Stimulated activated naive CD8-positive, alpha-beta T cell treated with anti-CD3 and anti-CD28 coated beads, Interleukin-15, Interleukin-2, amounts not matched to agents 100 ng/mL and 50 ng/mL, for 24 hours (primary cell): ENCODE measurements around the gene CTSA.

Experiments
- H3K27ac Mint-ChIP-seq: one replicate; pipeline ENCODE4 v1.8.0; 2021; ENCODE audit warnings: mild to moderate bottlenecking, mixed read lengths
- H3K27me3 Mint-ChIP-seq: one replicate; pipeline ENCODE4 v1.8.0; 2021; ENCODE audit warnings: mixed read lengths
- H3K36me3 Mint-ChIP-seq: one replicate; pipeline ENCODE4 v1.8.0; 2021; ENCODE audit warnings: low read depth, mixed read lengths
- H3K4me1 Mint-ChIP-seq: one replicate; pipeline ENCODE4 v1.8.0; 2021; ENCODE audit warnings: low read depth, mixed read lengths
- H3K4me3 Mint-ChIP-seq: one replicate; pipeline ENCODE4 v1.8.0; 2021; ENCODE audit warnings: mild to moderate bottlenecking, mixed read lengths
- H3K9me3 Mint-ChIP-seq: one replicate; pipeline ENCODE4 v1.8.0; 2021; ENCODE audit warnings: mixed read lengths

CTSA gene

DNA sequence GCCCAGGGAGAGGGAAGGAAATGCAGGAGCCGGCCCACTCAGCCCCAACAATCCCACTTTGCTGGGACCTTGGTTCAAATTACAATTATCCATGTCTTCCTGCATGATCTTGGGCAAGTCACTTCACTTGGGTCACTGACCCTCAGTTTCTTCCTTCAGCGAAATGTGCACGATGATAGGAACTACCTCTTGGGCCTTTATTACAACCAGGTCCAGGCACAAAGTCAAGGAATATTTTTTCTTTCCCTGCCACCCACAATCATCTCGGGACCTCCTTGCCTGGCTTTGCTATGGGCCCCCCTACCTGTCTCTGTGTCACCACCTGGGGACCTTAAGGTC lies 21.2 kb downstream of the CTSA start:
- Mint-ChIP-seq H3K9me3 (no peaks in the 10 kb centered on the region), H3K27me3 (peaks cover 13% of the 10 kb centered on the region), H3K4me3 (peak overlapping the region; percentile 84), H3K4me1 (peaks cover 30% of the 10 kb centered on the region), H3K27ac (peak overlapping the region; percentile 67), H3K36me3 (no peaks in the 10 kb centered on the region)

DNA sequence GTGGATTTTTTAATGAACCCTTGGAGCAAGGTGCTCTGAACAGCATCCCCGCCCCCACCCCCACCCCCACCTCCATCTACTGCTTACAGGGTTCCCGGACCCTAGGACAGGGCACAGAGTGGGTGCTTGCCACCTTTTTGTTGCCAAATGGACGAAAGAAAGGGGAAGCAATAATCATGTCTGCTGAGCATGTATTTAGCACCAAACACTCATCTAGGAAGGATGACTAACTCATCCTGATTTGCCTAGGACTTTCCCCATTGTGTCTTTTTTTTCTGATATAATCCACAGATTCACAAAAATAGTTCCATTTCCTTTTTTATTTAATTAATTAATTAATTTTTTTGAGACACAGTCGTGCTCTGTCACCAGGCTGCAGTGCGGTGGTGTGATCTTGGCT lies 22.0 kb downstream of the CTSA start:
- no peak overlapping the region for H3K4me3 Mint-ChIP-seq

DNA sequence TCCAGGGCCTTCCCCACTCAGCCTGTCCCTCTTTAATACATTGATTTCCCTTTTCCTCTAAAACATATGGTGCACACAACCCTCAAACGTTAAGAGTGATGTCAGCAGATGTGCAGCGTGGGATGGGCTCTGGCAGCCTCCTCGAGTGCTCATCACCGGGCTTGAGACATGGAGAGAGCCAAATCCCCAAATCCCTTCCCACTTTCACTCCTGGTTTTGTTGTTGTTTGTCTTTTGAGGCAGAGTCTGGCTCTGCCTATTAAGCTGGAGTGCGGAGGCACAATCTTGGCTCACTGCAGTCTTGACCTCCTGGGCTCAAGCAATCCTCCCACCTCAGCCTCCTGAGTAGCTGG lies 26.6 kb downstream of the CTSA start:
- no peak overlapping the region for H3K27ac Mint-ChIP-seq
- no peaks in the 10 kb centered on the region for H3K36me3 Mint-ChIP-seq
- no peak overlapping the region for H3K4me3 Mint-ChIP-seq
- H3K27me3 Mint-ChIP-seq, result peaks cover 21% of the 10 kb centered on the region
- H3K4me1 Mint-ChIP-seq, result peaks cover 10% of the 10 kb centered on the region
- H3K9me3 Mint-ChIP-seq, result no peaks in the 10 kb centered on the region

More for the DNA sequence above, 22.0 kb downstream of the CTSA start:
- peaks cover 17% of the 10 kb centered on the region for H3K27me3 Mint-ChIP-seq
- no peaks in the 10 kb centered on the region for H3K9me3 Mint-ChIP-seq
- no peaks in the 10 kb centered on the region for H3K36me3 Mint-ChIP-seq
- peaks cover 30% of the 10 kb centered on the region for H3K4me1 Mint-ChIP-seq
- H3K27ac Mint-ChIP-seq, result no peak overlapping the region

DNA sequence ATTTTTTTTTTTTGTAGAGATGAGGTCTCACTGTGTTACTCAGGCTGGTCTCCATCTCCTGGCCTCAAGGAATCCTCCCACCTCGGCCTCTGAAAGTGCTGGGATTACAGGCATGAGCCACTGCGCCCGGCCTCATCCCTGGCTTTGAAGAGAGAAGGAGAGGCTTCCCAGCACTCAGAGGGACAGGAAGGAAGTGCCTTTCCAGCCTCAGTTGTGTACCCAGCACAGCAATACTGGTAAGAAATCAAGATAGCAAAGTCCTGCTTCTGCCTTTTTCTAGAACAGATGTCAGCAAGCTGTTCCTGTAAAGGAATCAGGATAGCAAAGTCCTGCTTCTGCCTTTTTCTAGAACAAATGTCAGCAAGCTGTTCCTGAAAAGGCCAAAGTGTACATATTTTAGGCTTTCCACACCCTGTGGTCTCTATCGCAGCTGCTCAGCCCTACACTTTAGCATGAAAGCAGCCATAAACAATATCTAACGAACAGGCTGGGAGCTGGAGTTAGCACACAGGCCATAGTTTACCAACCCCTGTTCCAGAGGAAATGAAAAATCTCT lies 27.1 kb downstream of the CTSA start:
- H3K4me1 Mint-ChIP-seq, result peaks cover 7% of the 10 kb centered on the region
- no peaks in the 10 kb centered on the region for H3K36me3 Mint-ChIP-seq
- no peaks in the 10 kb centered on the region for H3K9me3 Mint-ChIP-seq
- H3K27ac Mint-ChIP-seq, result no peak overlapping the region
- no peak overlapping the region for H3K4me3 Mint-ChIP-seq
- H3K27me3 Mint-ChIP-seq, result peaks cover 21% of the 10 kb centered on the region

DNA sequence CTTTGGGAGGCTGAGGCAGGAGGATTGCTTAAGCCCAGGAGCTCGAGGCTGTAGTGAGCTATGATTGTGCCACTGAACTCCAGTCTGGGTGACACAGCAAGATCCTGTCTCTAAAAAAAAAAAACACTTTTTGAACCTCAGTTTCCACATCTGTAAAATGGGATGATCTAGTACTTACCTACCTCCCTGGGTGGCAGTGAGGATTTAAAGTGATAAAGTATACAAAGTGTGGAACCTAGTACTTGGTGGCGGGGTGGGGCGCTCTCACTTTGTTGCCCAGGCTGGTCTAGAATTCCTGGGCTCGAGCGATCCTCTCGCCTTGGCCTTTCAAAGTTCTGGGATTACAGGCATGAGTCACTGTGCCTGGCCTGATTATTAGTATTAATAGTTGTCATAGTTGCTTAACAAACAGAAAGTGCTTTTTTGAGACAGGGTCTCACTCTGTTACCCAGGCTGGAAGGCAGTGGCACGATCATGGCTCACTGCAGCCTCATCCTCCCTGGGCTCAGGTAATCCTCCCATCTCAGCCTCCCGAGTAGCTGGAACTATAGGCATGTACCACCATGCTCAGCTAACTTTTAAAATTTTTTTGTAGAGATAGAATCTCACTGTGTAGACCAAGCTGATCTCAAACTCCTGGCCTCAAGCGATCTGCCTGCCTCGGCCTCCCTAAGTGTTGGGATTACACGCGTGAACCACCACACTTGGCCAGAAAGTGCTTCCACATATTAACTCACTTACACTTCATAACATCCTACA lies 27.8 kb downstream of the CTSA start:
- no peak overlapping the region for H3K4me3 Mint-ChIP-seq

DNA sequence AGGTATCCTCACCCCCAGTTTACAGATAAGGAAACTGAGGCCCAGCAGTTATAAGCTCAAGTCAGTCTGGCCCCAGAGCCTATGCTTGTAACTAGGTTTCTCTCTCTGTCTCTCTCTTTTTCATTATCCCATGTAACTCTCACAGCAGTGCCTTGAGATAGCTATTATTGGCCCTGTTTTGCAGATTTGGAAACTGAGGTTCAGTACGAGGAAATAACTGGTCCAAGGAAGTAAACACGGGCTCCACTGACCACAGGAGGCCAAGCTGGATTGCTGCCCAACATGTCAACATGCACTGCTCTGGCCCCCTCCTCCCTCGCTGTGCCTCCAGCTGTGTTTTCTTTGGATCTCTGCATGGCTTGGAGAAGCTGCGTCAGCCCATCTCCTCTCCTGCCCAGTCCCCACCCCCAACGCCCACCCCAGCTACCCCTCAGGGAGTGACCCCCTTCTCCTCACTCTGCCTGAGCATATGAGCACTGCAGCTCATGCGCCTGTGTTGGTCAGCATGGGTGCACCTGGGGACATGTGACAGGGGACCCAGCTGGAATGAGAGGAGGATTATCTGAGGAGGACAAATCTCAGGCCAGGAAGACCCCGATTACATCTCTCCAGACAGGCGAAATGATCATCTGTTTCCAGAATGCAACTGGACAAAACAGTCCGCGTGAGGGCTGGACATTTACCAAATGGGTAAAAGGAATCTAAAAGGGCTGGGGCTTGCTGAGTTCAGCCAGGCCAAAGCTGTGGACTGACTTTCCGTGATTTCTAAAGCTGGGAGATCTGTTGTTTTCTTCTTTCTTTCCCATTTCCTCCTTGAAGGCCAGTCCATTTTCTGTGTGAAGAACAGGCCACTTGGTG lies 28.6 kb downstream of the CTSA start:
- H3K4me3 Mint-ChIP-seq, result no peak overlapping the region
- H3K27me3 Mint-ChIP-seq, result peaks cover 13% of the 10 kb centered on the region
- no peaks in the 10 kb centered on the region for H3K36me3 Mint-ChIP-seq
- no peaks in the 10 kb centered on the region for H3K9me3 Mint-ChIP-seq
- H3K4me1 Mint-ChIP-seq, result peaks cover 10% of the 10 kb centered on the region
- H3K27ac Mint-ChIP-seq, result no peak overlapping the region

More for the DNA sequence above, 27.8 kb downstream of the CTSA start:
- Mint-ChIP-seq H3K9me3 (no peaks in the 10 kb centered on the region), H3K36me3 (no peaks in the 10 kb centered on the region), H3K27ac (no peak overlapping the region), H3K4me1 (peaks cover 7% of the 10 kb centered on the region), H3K27me3 (peaks cover 21% of the 10 kb centered on the region)

DNA sequence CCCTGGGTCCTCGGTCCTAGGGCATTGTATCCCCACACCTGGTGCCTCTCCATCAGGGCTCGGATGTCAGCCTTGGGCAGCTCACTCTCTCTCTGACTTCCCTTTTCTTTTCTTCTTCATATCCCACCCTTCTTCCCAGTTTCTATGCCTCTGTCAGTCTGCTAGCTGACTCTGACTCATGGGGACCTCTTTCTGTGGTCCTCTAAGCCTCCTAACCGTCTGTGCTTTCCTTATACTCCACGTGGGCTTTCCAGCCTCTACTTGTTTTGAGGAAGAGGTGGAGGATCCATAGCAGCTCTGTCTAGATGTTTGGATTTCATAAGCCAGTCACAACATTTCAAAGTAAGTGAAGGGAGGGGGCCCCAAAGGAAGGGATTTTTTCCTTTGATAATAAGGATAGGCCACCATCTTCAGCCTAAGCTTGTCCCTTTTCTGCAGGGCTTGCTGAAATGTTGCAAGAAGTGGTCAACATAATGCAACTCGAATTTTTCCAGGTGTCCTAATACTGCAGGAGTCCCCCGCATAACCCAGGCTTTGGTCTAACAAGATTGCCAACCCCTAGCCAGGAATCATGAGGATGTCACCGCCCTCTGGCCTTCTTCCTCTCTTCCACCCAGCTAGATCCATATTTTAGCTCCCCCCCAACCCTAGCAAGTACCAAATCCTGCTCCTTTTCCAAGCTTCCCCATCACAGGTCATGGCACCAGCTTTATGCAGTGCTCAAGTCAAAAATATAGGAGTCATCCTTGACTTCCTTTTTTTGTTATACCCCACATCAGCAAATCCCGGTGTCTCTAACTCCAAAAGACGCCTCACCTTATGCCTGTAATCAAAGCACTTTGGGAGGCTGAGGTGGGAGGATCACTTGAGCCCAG lies 29.6 kb downstream of the CTSA start:
- H3K9me3 Mint-ChIP-seq, result no peaks in the 10 kb centered on the region
- peaks cover 13% of the 10 kb centered on the region for H3K27me3 Mint-ChIP-seq
- H3K4me3 Mint-ChIP-seq, result no peak overlapping the region
- no peaks in the 10 kb centered on the region for H3K36me3 Mint-ChIP-seq
- H3K27ac Mint-ChIP-seq, result no peak overlapping the region
- H3K4me1 Mint-ChIP-seq, result peaks cover 10% of the 10 kb centered on the region

DNA sequence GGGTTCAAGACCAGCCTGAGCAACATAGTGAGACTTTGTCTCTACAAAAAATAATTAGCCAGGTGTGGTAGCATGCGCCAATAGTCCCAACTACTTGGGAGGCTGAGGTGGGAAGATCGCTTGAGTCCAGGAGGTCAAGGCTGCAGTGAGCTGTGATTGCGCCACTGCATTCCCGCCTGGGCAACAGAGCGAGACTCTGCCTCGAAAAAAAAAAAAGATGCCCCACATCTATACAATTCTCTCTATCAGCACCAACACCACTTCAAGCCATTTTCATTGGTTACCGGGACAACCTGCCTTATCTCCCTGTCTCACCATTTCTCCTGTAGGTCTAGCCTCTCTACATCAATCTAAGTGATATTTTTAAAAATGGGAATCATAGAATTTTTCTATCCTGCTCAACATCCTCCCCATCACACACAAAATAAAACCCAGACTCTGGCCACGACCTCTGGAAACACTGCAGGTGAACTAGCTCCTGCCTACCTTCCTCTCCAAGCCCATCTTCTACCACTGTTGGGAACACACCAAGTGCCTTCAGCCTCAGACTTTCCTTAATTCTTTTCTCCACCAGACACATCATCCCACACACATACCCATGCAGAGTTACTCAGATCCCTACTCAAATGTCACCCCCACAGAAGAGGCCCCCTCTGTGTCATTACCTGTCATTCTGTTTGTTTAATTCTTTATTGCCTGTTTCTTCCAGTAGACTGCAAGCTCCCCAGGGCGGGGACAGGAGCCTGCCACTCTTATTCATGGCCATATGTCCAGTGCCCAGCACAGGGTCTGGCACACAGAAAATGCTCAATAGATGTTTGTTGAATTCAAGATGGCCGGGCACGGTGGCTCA lies 30.4 kb downstream of the CTSA start:
- Mint-ChIP-seq H3K27me3 (peaks cover 8% of the 10 kb centered on the region), H3K4me1 (peaks cover 10% of the 10 kb centered on the region), H3K9me3 (no peaks in the 10 kb centered on the region), H3K4me3 (no peak overlapping the region), H3K27ac (peak overlapping the region; percentile 34), H3K36me3 (no peaks in the 10 kb centered on the region)

DNA sequence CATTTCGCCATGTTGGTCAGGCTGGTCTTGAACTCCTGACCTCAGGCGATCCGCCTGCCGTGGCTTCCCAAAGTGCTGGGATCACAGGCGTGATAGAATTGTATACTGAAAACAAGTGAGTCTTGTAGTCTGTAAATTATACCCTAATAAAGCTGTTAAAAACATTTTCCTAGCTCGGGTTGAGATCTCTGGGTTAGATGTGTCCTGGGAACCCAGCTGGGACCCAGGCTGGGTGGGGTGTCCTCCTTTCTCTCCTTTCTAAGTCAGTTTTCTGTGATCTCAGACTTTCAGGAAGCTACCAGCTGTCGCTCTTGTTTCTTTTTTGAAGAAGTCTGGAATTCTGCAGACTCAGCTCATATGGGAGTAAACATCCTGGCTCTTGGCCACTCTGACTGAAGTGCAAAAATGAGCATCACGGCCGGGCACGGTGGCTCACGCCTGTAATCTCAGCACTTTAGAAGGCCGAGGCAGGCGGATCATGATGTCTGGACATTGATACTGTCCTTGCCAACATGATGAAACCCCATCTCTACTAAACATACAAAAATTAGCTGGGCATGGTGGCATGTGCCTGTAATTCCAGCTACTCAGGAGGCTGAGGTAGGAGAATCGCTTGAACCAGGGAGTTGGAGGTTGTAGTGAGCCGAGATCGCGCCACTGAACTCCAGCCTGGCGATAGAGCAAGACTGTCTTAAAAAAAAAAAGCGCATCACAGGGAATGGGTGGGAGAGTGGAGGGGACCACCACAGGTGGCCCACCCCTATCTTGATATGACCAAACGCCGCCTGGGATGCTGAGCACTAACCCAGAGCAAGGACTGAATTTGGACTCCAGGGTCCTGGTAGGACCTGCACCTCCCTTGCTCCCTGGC lies 33.5 kb downstream of the CTSA start:
- Mint-ChIP-seq H3K27ac (peak overlapping the region; percentile 54), H3K9me3 (no peaks in the 10 kb centered on the region), H3K4me3 (no peak overlapping the region), H3K27me3 (peaks cover 4% of the 10 kb centered on the region), H3K36me3 (no peaks in the 10 kb centered on the region), H3K4me1 (peaks cover 10% of the 10 kb centered on the region)

DNA sequence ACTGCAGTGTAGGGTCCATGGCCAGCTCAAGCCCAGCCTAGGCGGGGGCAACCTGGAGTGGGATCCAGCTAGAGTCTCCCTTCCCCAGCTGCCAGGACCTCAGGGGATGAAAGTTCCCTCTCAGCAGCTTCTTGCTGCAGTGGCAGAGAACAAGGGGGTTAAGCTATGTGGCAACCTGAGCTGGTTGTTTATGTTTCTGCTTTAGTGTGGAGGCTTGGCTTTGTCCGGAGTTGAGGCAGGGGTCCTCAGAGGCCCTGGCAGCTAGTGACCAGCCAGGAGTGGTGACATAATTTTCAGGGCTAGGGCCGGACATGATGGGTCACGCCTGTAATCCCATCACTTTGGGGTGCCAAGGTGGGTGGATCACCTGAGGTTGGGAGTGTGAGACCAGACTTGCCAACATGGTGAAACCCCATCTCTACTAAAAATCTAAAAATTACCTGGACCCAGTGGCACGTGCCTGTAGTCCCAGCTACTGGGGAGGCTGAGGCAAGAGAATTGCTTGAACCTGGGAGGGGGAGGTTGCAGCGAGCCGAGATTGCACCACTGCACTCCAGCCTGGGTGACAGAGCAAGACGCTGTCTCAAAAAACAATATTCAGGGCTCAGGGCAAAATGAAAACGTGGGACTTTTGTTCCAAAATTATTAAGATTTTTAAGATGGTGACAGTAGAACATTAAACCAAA lies 34.8 kb downstream of the CTSA start:
- H3K4me1 Mint-ChIP-seq, result peaks cover 10% of the 10 kb centered on the region
- no peak overlapping the region for H3K4me3 Mint-ChIP-seq
- no peaks in the 10 kb centered on the region for H3K9me3 Mint-ChIP-seq
- no peaks in the 10 kb centered on the region for H3K36me3 Mint-ChIP-seq
- peaks cover 4% of the 10 kb centered on the region for H3K27me3 Mint-ChIP-seq
- H3K27ac Mint-ChIP-seq, result no peak overlapping the region

DNA sequence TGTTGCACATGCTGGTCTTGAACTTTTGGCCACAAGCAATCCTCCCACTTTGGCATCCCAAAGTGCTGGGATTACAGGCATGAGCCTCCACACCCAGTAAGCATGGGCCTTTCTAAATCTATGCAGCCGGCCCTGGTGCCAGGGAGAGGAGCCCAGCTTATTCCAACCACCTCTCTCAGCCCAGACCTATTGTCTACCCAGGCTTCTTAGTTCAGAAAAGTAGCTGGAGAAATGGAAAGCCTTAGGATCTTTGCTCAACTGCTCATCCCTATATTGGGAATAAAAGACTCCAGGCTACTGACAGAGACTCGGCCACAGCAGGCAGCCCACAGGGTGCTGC lies 35.6 kb downstream of the CTSA start:
- no peaks in the 10 kb centered on the region for H3K9me3 Mint-ChIP-seq
- H3K27ac Mint-ChIP-seq, result no peak overlapping the region
- peaks cover 7% of the 10 kb centered on the region for H3K4me1 Mint-ChIP-seq
- no peaks in the 10 kb centered on the region for H3K36me3 Mint-ChIP-seq
- H3K4me3 Mint-ChIP-seq, result no peak overlapping the region
- H3K27me3 Mint-ChIP-seq, result peaks cover 2% of the 10 kb centered on the region

DNA sequence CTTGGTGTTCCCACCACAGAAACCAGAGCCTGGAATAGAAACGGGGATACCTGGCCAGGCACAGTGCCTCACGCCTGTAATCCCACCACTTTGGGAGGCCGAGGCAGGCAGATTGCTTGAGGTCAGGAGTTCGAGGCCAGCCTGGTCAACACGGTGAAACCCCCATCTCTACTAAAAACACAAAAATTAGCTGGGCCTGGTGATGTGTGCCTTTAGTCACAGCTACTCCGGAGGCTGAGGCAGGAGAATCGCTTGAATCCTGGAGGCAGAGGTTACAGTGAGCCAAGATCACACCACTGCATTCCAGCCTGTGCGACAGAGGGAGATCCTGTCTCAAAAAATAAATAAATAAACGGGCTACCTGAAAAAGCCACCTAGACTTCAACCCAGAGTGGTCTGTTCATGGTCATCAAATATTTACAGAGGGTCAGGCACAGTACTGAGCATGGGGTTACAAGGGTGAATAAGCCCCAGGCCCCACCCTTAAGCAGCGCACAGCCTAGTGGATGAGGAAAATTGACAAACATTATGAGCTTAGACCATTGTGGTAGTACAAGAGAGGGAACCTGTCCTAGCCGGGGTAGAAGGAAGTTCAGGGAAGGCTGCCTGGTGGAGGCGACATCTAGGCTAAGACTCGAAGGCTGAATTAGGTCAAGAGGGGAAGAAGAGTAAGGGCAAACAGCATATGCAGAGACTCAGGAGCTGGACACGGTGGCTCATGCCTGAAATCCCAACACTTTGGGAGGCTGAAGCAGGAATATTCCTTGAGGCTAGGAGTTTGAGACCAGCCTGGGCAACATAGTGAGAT lies 36.1 kb downstream of the CTSA start:
- Mint-ChIP-seq H3K4me3 (no peak overlapping the region), H3K4me1 (peaks cover 4% of the 10 kb centered on the region), H3K27me3 (no peaks in the 10 kb centered on the region), H3K36me3 (no peaks in the 10 kb centered on the region), H3K9me3 (no peaks in the 10 kb centered on the region), H3K27ac (no peak overlapping the region)
